ENCODE results near the gene UBLCP1. TPM values are rescaled to one million over a fixed set of nuclear protein-coding genes. Genes with fewer than 3 reads are reported as not detected.

UBLCP1 gene
- total and polyA plus RNA-seq, 2 of the 8 experiments (the other 6 are each of a cell fraction or from before 2014, with no cell fraction given): 13.0 to 40.9 TPM

- Histone ChIP-seq H3K79me2 (ENCODE audit: control insufficient read depth in 1 of 2, insufficient read depth in 2 of 2, low read length in 2 of 2) (no peaks in the 10 kb centered on the region), H3K4me3 (ENCODE audit: extremely low read depth in 1 of 4, insufficient read depth in 2 of 4, low read depth in 3 of 4, low read length in 4 of 4) (no peak overlapping the region), H3K23me2 (ENCODE audit: low read depth, low read length) (no peaks in the 10 kb centered on the region), H2BK20ac (ENCODE audit: low read length) (no peak overlapping the region), H2BK5ac (ENCODE audit: low read depth, low read length) (no peak overlapping the region), H3K9ac (replicated peaks in 1 of 4; ENCODE audit: extremely low read depth in 1 of 4, low read depth in 3 of 4, low read length in 3 of 4) (no peak overlapping the region), H2AK5ac (ENCODE audit: low read depth, low read length) (no peak overlapping the region), H4K8ac (ENCODE audit: extremely low read depth, insufficient read depth, low read length) (no peak overlapping the region), H3K79me1 (ENCODE audit: low read depth, low read length) (no peaks in the 10 kb centered on the region), H2BK15ac (ENCODE audit: low read length) (no peak overlapping the region), H3K9me3 (ENCODE audit: insufficient read depth in 2 of 2, low read depth in 1 of 2, low read length in 1 of 2) (no peaks in the 10 kb centered on the region), H3K14ac (ENCODE audit: insufficient read length) (no peak overlapping the region), H3K4ac (replicated peaks; ENCODE audit: insufficient read length, low read depth, low read length) (no peak overlapping the region), H4K5ac (ENCODE audit: insufficient read length, low read depth, low read length) (no peak overlapping the region), H3K36me3 (ENCODE audit: control insufficient read depth in 2 of 4, insufficient read depth in 4 of 4, low read length in 3 of 4) (no peaks in the 10 kb centered on the region), H3K27ac (ENCODE audit: low read depth, low read length) (no peak overlapping the region), H4K20me1 (replicated peaks in 1 of 2; ENCODE audit: control insufficient read depth in 1 of 2, insufficient read depth in 2 of 2, low read length in 2 of 2) (no peaks in the 10 kb centered on the region), H2AFZ (ENCODE audit: low read length) (no peak overlapping the region), H3K18ac (ENCODE audit: extremely low read depth, low read length) (no peak overlapping the region), H3K23ac (ENCODE audit: insufficient read length) (no peak overlapping the region), H3K27me3 (replicated peaks in 1 of 4; ENCODE audit: control insufficient read depth in 3 of 4, extremely low read depth in 1 of 4, insufficient read depth in 3 of 4, low read length in 3 of 4) (no peaks in the 10 kb centered on the region; a peak in 2 of 7 replicates), H3K56ac (replicated peaks; ENCODE audit: insufficient read length, low read depth, low read length) (no peak overlapping the region), H2BK12ac (ENCODE audit: low read depth, low read length) (no peak overlapping the region), H3K4me2 (ENCODE audit: insufficient read depth in 1 of 2, low read depth in 2 of 2, low read length in 2 of 2) (no peak overlapping the region), H2BK120ac (replicated peaks; ENCODE audit: low read depth, low read length) (no peak overlapping the region), H3K4me1 (replicated peaks in 1 of 4; ENCODE audit: control insufficient read depth in 3 of 4, insufficient read depth in 4 of 4, low read length in 3 of 4) (no peaks in the 10 kb centered on the region), H4K91ac (replicated peaks; ENCODE audit: insufficient read length, low read length) (no peak overlapping the region)
- ChIA-PET POLR2A (ENCODE audit: partially characterized antibody) (no interaction called here), CTCF (ENCODE audit: partially characterized antibody) (no interaction called here)
- TF ChIP-seq HDAC2 (IDR thresholded peaks at IDR 0.05; ENCODE audit: borderline replicate concordance in 1 of 2, low read depth in 2 of 2, low read length in 2 of 2) (no peak), USF2 (IDR thresholded peaks at IDR 0.05; ENCODE audit: low read length) (no peak)
- FAIRE-seq (no peak), DNase-seq (ENCODE audit: low read depth in 1 of 2, low spot score in 2 of 2) (no peak)
Observed at GRCh38 chr5:159244890-159245289, 18.2 kb upstream of the UBLCP1 start.

All from H1 (cell line).